ENCODE results near the gene RCAN1.
"Not testable (repeated sequence)": the region's sequence is repeated elsewhere in the genome, so short reads cannot be mapped to it uniquely, and the experiment has no call there.

The RCAN1 gene

DNA sequence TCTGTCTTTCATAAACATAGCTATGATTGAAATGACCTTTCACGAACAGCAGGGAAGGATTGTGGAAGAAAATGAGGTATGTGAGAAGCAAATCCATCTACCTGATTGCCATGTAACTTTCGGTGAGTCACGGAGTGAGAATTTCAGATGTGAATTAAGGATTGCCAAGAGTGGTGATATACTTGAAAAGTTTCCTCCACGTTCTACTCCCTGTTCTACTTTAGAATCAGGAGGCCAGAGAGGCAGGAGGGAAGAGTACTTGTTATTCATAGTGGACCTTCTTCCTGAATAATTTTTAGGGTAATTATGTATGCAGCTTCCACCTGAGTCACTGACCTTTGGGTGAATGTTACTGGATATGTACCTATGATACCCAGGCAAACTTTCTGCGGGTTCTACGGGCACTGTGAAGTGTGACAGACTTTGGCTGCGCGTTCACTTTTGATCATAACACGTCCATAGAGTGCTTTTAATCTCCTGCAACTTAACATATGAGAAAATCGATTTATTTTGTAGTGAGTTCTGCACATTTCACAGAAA lies 100.3 kb downstream of the RCAN1 start:
- DNase-seq (ENCODE audit: low read depth) = no peak

DNA sequence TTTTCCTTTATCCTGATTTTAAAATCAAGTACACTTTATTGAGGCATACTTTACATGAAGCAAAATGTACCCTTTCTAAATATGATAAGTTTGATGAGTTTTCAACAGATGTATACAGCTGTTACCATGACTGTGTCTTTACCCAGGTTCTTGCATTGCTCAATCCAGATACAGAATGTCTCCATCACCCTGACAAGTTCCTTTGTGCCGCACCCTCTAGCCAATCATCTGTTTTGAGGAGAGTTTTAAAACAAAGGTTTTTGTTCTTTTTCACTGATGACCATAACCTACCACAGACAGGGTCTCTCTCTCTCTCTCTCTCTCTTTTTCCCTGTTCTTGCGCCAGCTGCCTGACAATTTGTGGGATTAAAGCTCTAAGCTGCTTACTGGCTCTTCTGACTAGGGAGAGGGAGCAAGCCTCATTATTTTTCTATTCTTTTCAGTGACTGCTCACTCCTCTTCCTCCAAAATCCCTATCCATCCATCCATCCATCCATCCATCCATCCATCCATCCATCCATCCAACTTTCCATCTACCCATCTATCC lies 101.7 kb downstream of the RCAN1 start:
- no peak for DNase-seq (ENCODE audit: low read depth)

GRCh38 chr21:34511787-34512455 lies 103.0 kb downstream of the RCAN1 start, which contains the start of gene KCNE1:
TSS of gene KCNE1 (minus strand) at chr21:34512210. CDS start at chr21:34449634, 62,576 bp downstream.
- no peak for DNase-seq (ENCODE audit: low read depth)

DNA sequence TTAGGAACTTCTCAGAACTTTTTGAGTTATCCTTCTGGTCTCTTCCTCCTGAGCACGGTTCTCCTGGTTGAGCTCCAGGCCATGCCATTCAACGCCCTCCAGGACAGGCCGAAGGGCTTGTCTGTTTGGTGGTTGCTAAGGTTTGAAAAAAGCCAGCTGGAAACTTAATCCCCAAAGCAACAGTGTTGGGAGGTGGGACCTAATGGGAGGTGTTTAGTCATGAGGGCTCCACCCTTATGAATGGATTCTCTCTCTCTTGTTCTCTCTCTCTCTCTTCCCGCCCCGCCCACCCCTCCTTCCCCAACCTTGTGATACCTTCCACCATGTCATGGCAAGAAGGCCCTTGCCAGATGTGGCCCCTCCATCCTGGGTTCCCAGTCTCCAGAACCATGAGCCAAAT lies 103.7 kb downstream of the RCAN1 start:
- no peak for DNase-seq (ENCODE audit: low read depth)

- no peak for DNase-seq (ENCODE audit: low read depth)
Observed at GRCh38 chr21:34510148-34511142, 104.5 kb downstream of the RCAN1 start.

GRCh38 chr21:34509151-34509550 lies 105.8 kb downstream of the RCAN1 start:
- no peak for DNase-seq (ENCODE audit: low read depth)

- no peak for DNase-seq (ENCODE audit: low read depth)
Observed at GRCh38 chr21:34504595-34504994, 110.3 kb downstream of the RCAN1 start.

DNA sequence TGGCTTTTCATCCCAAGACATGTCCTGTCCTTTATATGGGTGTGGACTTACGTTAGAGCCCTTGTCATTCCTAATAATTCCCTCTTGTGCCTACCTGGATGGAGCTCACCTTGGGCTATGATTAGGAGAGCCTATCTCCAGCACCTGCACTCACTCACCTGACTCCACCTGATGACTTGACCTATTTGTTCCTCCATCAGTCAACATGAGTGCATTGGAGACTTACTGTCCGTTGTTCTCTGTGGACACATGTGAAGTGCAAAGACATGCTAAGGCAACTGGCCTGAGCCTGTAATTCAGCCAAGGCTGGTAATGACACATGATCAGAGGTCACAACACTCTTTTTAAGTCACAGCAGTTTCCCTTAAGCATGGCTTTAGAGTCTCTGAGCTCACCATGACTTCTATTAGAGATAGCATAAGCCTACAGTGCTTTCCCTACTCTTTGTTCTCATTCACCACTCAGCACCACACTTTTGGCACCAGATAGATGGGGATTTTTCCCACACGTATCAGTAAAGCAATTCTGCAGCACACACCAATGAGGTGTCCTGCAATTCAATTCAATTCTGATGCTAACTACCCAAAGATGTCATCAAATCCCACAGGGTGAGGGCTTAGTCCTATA lies 112.3 kb downstream of the RCAN1 start:
- no peak for DNase-seq (ENCODE audit: low read depth)

GRCh38 chr21:34501716-34502115 lies 113.2 kb downstream of the RCAN1 start:
- no peak for DNase-seq (ENCODE audit: low read depth)

DNA sequence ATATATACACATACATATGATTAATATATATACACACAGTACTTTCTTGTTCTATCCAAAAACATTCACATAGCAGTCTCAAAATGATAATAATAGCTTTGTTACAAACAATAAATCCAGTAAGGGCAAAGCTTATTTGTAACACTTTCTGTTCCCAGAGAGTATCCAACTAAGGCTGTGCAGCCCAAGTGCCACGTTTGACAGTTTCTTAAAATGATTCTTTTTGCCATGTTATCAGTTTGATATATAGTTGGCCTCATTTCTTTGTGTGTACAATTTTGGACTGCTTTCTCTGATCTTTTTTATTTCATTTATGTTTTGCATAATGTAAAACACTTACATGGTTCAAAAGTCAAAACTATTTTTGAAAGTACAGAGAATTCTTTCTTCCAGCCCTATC lies 114.7 kb downstream of the RCAN1 start:
- no peak for DNase-seq (ENCODE audit: low read depth)

DNA sequence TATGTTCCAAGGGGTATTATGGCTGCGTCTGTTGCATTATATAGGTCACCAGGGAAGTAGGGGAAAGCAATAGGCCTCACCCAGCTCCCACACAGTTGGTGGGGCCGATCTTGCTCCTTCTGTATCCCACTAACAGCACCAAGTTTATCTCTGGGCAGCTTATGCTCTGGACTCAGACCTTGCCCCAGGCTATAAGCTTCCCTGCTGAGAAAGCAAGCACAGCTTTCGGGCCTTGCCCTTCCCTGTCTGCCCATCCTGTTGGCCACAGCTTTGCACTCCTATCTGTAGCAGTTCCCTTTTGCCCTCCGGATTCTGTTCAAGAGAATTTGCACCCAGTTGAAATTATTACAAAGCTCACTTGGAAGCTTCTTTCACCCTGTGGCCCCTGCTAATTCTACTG lies 115.8 kb downstream of the RCAN1 start:
- DNase-seq (ENCODE audit: low read depth) = no peak

GRCh38 chr21:34498623-34499022 lies 116.3 kb downstream of the RCAN1 start:
- DNase-seq (ENCODE audit: low read depth) = no peak

GRCh38 chr21:34483854-34484253 lies 131.1 kb downstream of the RCAN1 start:
- not testable (repeated sequence) for DNase-seq (ENCODE audit: low read depth)

DNA sequence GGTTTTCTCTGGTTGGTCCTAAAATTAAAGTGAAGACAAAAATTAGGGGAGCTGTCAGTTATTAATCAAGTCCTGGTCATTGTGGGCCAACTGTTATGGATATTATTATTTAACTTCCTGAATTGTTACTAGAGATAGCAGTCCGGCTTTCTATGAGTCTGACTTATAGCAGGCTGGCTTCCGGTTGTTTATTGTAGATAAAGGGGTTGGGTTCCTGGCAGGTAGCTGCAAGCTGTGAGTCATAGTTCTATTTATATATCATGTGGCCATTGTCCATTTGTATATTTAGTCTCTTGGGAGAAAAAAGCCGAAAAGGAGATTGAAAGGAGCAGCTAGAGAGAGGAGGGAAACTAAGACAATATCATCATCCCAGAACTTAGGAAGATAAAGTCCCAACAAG lies 131.5 kb downstream of the RCAN1 start:
- not testable (repeated sequence) for DNase-seq (ENCODE audit: low read depth)

- DNase-seq (ENCODE audit: low read depth) = not testable (repeated sequence)
Observed at GRCh38 chr21:34467333-34467732, 147.6 kb downstream of the RCAN1 start.
